SU-DHL-6 (cell line): ENCODE results near the gene VAC14.

ENCODE experiments used
- H2AFZ ChIP-seq: fragments of 200-600 bp; sonication (generic); 2 replicates; pipeline ENCODE4 v1.6.1; 2014; ENCODE audit warnings: low read depth, mild to moderate bottlenecking, moderate library complexity, mixed read lengths, antibody characterized with exemption, low read length; ENCODE audit not compliant: severe bottlenecking
- H3F3A ChIP-seq: fragments of 200-600 bp; shearing (Covaris generic); 2 replicates; pipeline ENCODE4 v1.6.0; 2016; ENCODE audit warnings: antibody characterized with exemption, mild to moderate bottlenecking; ENCODE audit not compliant: insufficient read depth
- H3K27ac ChIP-seq: fragments of 200-600 bp; sonication (generic); 2 replicates; pipeline ENCODE4 v1.5.1; 2016; ENCODE audit warnings: low read depth, mild to moderate bottlenecking, low read length, moderate library complexity, mixed read lengths
- H3K27me3 ChIP-seq: fragments of 200-600 bp; sonication (generic), shearing (Covaris generic); 2 replicates; pipeline ENCODE4 v1.6.0; 2014; ENCODE audit warnings: mild to moderate bottlenecking, low read length
- H3K36me3 ChIP-seq: fragments of 200-600 bp; sonication (generic); 2 replicates; pipeline ENCODE4 v1.6.1; 2014; ENCODE audit warnings: mild to moderate bottlenecking, low read length, mixed read lengths
- H3K4me2 ChIP-seq: fragments of 300-600, 200-600 bp; shearing (Covaris generic), sonication (generic); 2 replicates; pipeline ENCODE4 v1.6.0; 2014; ENCODE audit warnings: low read length, low read depth, mild to moderate bottlenecking; ENCODE audit not compliant: poor library complexity, severe bottlenecking
- H3K4me3 ChIP-seq: fragments of 200-600 bp; sonication (generic); 2 replicates; pipeline ENCODE4 v1.5.1; 2014; ENCODE audit warnings: antibody characterized with exemption, low read length, mild to moderate bottlenecking, mixed read lengths; ENCODE audit not compliant: insufficient read depth, poor library complexity, severe bottlenecking
- H3K79me2 ChIP-seq: fragments of 200-600 bp; sonication (generic); 2 replicates; pipeline ENCODE4 v1.6.1; 2014; ENCODE audit warnings: mild to moderate bottlenecking, low read length, moderate library complexity; ENCODE audit not compliant: insufficient read depth
- H3K9ac ChIP-seq: fragments of 200-600 bp; sonication (generic); 2 replicates; pipeline ENCODE4 v1.7.0; 2014; ENCODE audit warnings: mild to moderate bottlenecking, low read length
- H3K9me2 ChIP-seq: fragments of 200-600 bp; sonication (generic); replicated peaks from 2 replicates; pipeline ENCODE4 v1.6.1; 2014; ENCODE audit warnings: low read length; ENCODE audit not compliant: insufficient read depth
- H3K9me3 ChIP-seq: fragments of 200-600 bp; sonication (generic); 2 replicates; pipeline ENCODE4 v1.6.1; 2014; ENCODE audit warnings: low read length, mixed read lengths; ENCODE audit not compliant: insufficient read depth
- H4K20me1 ChIP-seq: fragments of 200-600 bp; sonication (generic); 2 replicates; pipeline ENCODE4 v1.6.1; 2014; ENCODE audit warnings: low read depth, mild to moderate bottlenecking, antibody characterized with exemption, low read length, moderate library complexity, mixed read lengths
- EZH2phosphoT487 ChIP-seq: fragments of 200-600 bp; sonication (generic), shearing (Covaris generic); conservative IDR thresholded peaks from 2 replicates; pipeline ENCODE4 v1.6.1; 2018; ENCODE audit warnings: mild to moderate bottlenecking, antibody characterized with exemption, low read length, moderate library complexity, mixed read lengths
- TF ChIP-seq, protein P1 (sequence below): fragments of 200-600 bp; sonication (generic); IDR thresholded peaks from one replicate; pipeline ENCODE4 v1.5.1; 2017; ENCODE audit warnings: antibody characterized with exemption, mild to moderate bottlenecking, low read length, moderate library complexity; ENCODE audit not compliant: insufficient read depth, poor library complexity, severe bottlenecking

Gene VAC14

DNA sequence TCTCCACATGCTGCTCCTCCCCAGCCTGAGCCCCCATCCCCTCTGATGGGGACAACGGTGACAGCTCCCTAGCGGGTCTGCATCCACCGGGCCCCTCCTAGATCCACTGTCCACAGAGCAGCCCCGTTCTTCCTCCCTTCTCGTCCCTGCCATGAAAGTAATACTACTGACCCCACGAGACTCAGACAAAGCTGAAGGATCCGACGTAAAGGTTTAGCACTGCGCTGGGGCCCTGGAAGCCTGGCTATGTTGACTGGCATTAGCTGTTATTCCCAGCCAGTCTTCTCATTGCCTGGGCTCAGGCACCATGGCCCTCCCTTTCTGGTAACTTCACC, 30.7 kb downstream of the VAC14 start:
- H4K20me1 ChIP-seq = no peaks in the 10 kb centered on the region
- H3K4me3 ChIP-seq = no peak overlapping the region
- no peaks in the 10 kb centered on the region for H3F3A ChIP-seq
- H3K4me2 ChIP-seq = no peak overlapping the region
- H3K36me3 ChIP-seq = no peaks in the 10 kb centered on the region
- no peaks in the 10 kb centered on the region for H3K79me2 ChIP-seq
- no peaks in the 10 kb centered on the region for H3K27me3 ChIP-seq
- TF ChIP-seq, protein P1, sequence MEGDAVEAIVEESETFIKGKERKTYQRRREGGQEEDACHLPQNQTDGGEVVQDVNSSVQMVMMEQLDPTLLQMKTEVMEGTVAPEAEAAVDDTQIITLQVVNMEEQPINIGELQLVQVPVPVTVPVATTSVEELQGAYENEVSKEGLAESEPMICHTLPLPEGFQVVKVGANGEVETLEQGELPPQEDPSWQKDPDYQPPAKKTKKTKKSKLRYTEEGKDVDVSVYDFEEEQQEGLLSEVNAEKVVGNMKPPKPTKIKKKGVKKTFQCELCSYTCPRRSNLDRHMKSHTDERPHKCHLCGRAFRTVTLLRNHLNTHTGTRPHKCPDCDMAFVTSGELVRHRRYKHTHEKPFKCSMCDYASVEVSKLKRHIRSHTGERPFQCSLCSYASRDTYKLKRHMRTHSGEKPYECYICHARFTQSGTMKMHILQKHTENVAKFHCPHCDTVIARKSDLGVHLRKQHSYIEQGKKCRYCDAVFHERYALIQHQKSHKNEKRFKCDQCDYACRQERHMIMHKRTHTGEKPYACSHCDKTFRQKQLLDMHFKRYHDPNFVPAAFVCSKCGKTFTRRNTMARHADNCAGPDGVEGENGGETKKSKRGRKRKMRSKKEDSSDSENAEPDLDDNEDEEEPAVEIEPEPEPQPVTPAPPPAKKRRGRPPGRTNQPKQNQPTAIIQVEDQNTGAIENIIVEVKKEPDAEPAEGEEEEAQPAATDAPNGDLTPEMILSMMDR = no peak
- no peak for TF ChIP-seq EZH2phosphoT487
- no peaks in the 10 kb centered on the region for H3K9me2 ChIP-seq
- H2AFZ ChIP-seq = no peak overlapping the region
- no peaks in the 10 kb centered on the region for H3K9me3 ChIP-seq
- H3K27ac ChIP-seq = no peak overlapping the region
- H3K9ac ChIP-seq = no peak overlapping the region

DNA sequence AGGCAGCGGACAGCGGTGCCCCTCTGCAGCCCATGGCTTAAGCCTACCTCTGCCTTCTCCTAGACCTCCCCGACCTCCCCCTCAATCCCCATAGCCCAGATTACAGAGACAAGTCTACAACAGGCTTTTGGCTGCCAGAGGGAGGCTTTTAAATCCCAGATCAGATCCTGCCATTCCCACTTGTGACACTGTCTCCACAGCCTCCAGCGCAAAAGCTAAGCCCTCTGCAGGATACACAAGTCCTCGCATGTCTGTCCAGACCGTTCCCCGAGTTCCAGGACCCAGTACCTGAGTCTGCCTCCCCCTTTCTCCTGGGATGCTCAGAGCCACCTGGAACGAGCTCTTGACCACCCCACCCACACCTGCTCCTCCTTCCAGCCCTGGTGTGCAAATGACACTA, 31.2 kb downstream of the VAC14 start:
- Histone ChIP-seq H3K36me3 (no peaks in the 10 kb centered on the region), H3F3A (no peaks in the 10 kb centered on the region), H4K20me1 (no peaks in the 10 kb centered on the region), H3K4me3 (no peak overlapping the region), H2AFZ (no peak overlapping the region), H3K27me3 (no peaks in the 10 kb centered on the region), H3K9me2 (no peaks in the 10 kb centered on the region), H3K79me2 (no peaks in the 10 kb centered on the region), H3K27ac (no peak overlapping the region), H3K9ac (no peak overlapping the region), H3K4me2 (no peak overlapping the region), H3K9me3 (no peaks in the 10 kb centered on the region)
- TF ChIP-seq, protein P1 = no peak
- no peak for TF ChIP-seq EZH2phosphoT487

DNA sequence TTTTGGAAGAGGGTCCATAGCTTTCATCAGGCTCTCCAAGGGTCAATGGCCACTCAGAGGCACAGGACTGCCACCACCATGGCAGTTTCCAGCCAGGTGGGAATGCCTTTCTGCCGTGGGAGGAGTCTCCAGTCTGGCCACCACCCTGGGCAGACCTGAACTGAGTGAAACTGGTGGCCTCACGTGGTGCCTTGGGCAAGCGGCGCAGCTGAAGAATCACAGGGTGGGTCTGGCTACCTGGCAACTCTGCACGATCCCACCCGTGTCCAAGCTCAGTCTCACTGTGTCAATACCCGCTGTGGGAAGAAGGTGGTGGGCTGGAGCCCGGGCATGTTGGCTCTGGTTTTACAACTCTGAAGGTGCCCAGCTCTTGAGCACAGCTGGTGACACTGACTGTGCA, 31.8 kb downstream of the VAC14 start:
- Histone ChIP-seq H3K9me2 (no peaks in the 10 kb centered on the region), H3K27me3 (no peaks in the 10 kb centered on the region), H3K4me3 (no peak overlapping the region), H3K79me2 (no peaks in the 10 kb centered on the region), H3K4me2 (no peak overlapping the region), H3K27ac (no peak overlapping the region), H3K9ac (no peak overlapping the region), H3K9me3 (no peaks in the 10 kb centered on the region), H3F3A (no peaks in the 10 kb centered on the region), H3K36me3 (no peaks in the 10 kb centered on the region), H2AFZ (no peak overlapping the region), H4K20me1 (no peaks in the 10 kb centered on the region)
- TF ChIP-seq, protein P1 = no peak
- no peak for TF ChIP-seq EZH2phosphoT487

GRCh38 chr16:70768203-70768580, 32.8 kb downstream of the VAC14 start:
- no peak for TF ChIP-seq EZH2phosphoT487
- TF ChIP-seq, protein P1 = no peak
- H3K9me2 ChIP-seq = no peaks in the 10 kb centered on the region
- no peaks in the 10 kb centered on the region for H3F3A ChIP-seq
- no peaks in the 10 kb centered on the region for H3K79me2 ChIP-seq
- no peak overlapping the region for H3K9ac ChIP-seq
- H3K9me3 ChIP-seq = no peaks in the 10 kb centered on the region
- H3K27me3 ChIP-seq = no peaks in the 10 kb centered on the region
- no peak overlapping the region for H2AFZ ChIP-seq
- no peak overlapping the region for H3K27ac ChIP-seq
- no peak overlapping the region for H3K4me3 ChIP-seq
- no peaks in the 10 kb centered on the region for H3K36me3 ChIP-seq
- no peaks in the 10 kb centered on the region for H4K20me1 ChIP-seq
- H3K4me2 ChIP-seq = no peak overlapping the region
